GM12878 (cell line): ENCODE results near the gene PLAC1.

ENCODE experiments used
- BACH1 ChIP-seq: fragments of 450-650 bp; IDR thresholded peaks from 2 replicates; pipeline ENCODE4 v1.6.1; 2017; ENCODE audit warnings: mild to moderate bottlenecking, borderline replicate concordance
- CEBPB ChIP-seq, 2 experiments: fragments of 150-350 bp in 1 of 2; IDR thresholded peaks; 2 replicates each; pipeline ENCODE4 v1.6.1; 2012 to 2014; ENCODE audit warnings: low read depth in 2 of 2, low read length in 2 of 2, borderline replicate concordance in 1 of 2, inconsistent platforms in 1 of 2
- CHD2 ChIP-seq: IDR thresholded peaks from 2 replicates; pipeline ENCODE4 v1.6.1; 2011; ENCODE audit warnings: low read depth, low read length, improper control_type of control experiment, borderline replicate concordance
- JUNB ChIP-seq: IDR thresholded peaks from 2 replicates; pipeline ENCODE4 v1.6.1; 2016; ENCODE audit warnings: antibody characterized with exemption, mild to moderate bottlenecking
- KDM1A ChIP-seq: fragments of 200-600 bp; sonication (generic); IDR thresholded peaks from 2 replicates; pipeline ENCODE4 v1.6.1; 2016; ENCODE audit warnings: borderline replicate concordance
- NRF1 ChIP-seq: conservative IDR thresholded peaks from 2 replicates; pipeline ENCODE4 v1.6.1; 2011; ENCODE audit warnings: mild to moderate bottlenecking, low read depth, low read length, improper control_type of control experiment
- POLR2A ChIP-seq: IDR thresholded peaks from 2 replicates; pipeline ENCODE4 v1.6.1; 2011; ENCODE audit warnings: low read depth, mild to moderate bottlenecking, low read length
- TCF12 ChIP-seq: IDR thresholded peaks from 2 replicates; pipeline ENCODE4 v1.6.1; 2011; ENCODE audit warnings: low read depth, mild to moderate bottlenecking, low read length
- TF ChIP-seq, protein P1 (sequence below), 3 experiments: IDR thresholded peaks in 2 of 3; conservative IDR thresholded peaks in 1 of 3; 2 replicates each; pipeline ENCODE4 v1.5.1; 2011; ENCODE audit warnings: low read depth in 3 of 3, low read length in 3 of 3, mild to moderate bottlenecking in 3 of 3, control low read depth in 2 of 3, moderate library complexity in 2 of 3, inconsistent platforms in 1 of 3, mixed read lengths in 1 of 3; ENCODE audit not compliant: control insufficient read depth in 2 of 3, insufficient read depth in 1 of 3; ENCODE audit errors: extremely low read depth in 1 of 3
- TF ChIP-seq, protein P2 (sequence below): IDR thresholded peaks from 2 replicates; pipeline ENCODE4 v1.6.1; 2012; ENCODE audit warnings: low read depth, low read length, improper control_type of control experiment

DNA sequence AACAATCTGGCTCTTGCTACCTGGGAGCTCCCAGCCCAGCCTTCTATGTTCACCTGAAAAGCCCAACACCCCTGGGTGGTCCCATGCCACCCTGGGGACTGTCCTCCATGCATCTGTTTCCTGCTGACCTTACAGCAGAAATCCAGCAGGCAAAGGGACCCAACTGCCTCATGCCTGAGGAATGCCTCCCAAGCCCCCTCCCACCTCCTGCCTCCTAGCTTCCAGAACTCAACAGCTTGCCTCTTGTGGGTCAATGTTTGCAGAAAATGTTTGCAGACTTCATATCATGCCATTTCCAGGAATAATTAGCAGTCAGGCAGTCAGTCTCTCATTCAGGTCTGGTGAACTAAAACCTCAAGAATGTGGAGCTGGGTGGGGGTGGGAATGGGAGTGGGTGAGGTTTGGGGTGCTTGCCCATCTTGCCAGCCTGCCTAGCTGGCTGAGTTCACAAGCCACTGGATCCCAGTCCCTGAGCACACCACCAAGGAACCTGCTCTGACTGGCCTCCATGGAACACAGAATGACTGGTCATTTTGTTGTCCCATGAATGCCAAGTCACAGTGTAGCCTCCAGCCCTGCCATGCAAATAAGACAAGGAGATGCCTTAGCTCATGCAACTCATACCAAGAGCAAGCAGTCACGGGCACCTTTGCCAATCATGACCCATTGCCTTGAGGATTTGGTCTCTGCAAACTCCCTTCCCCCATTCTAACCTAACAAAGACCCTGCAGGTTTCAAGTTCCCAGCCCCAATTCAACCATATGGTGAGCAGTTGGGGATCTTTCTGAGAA lies 12.1 kb upstream of the PLAC1 start:
- TF ChIP-seq, protein P1, sequence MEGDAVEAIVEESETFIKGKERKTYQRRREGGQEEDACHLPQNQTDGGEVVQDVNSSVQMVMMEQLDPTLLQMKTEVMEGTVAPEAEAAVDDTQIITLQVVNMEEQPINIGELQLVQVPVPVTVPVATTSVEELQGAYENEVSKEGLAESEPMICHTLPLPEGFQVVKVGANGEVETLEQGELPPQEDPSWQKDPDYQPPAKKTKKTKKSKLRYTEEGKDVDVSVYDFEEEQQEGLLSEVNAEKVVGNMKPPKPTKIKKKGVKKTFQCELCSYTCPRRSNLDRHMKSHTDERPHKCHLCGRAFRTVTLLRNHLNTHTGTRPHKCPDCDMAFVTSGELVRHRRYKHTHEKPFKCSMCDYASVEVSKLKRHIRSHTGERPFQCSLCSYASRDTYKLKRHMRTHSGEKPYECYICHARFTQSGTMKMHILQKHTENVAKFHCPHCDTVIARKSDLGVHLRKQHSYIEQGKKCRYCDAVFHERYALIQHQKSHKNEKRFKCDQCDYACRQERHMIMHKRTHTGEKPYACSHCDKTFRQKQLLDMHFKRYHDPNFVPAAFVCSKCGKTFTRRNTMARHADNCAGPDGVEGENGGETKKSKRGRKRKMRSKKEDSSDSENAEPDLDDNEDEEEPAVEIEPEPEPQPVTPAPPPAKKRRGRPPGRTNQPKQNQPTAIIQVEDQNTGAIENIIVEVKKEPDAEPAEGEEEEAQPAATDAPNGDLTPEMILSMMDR (IDR thresholded peaks at IDR 0.05 in 2 of 3, conservative IDR thresholded peaks at IDR 0.05 in 1 of 3; ENCODE audit: control insufficient read depth in 2 of 3, extremely low read depth in 1 of 3, insufficient read depth in 1 of 3, low read depth in 3 of 3, low read length in 3 of 3), result no peak
- TF ChIP-seq KDM1A (no peak), CHD2 (no peak), NRF1 (no peak), POLR2A (no peak), BACH1 (no peak), CEBPB (IDR thresholded peaks at IDR 0.05; ENCODE audit: borderline replicate concordance in 1 of 2, low read depth in 2 of 2, low read length in 2 of 2) (no peak), JUNB (no peak), TCF12 (no peak)
- TF ChIP-seq, protein P2, sequence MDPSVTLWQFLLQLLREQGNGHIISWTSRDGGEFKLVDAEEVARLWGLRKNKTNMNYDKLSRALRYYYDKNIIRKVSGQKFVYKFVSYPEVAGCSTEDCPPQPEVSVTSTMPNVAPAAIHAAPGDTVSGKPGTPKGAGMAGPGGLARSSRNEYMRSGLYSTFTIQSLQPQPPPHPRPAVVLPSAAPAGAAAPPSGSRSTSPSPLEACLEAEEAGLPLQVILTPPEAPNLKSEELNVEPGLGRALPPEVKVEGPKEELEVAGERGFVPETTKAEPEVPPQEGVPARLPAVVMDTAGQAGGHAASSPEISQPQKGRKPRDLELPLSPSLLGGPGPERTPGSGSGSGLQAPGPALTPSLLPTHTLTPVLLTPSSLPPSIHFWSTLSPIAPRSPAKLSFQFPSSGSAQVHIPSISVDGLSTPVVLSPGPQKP, result no peak
